Stimulated activated CD4-positive, alpha-beta T cell treated with anti-CD3 and anti-CD28 coated beads, Interleukin-1b, Interleukin-23, amount 100 ng/mL, for 24 hours (primary cell): Measurements from ENCODE around the gene WDR48.

Source experiments
- DNase-seq, 4 experiments: peaks; one replicate each; pipeline ENCODE4 v3.0.0-alpha.2; 2020; ENCODE audit warnings: low read depth in 4 of 4, low spot score in 1 of 4

WDR48 gene

DNA sequence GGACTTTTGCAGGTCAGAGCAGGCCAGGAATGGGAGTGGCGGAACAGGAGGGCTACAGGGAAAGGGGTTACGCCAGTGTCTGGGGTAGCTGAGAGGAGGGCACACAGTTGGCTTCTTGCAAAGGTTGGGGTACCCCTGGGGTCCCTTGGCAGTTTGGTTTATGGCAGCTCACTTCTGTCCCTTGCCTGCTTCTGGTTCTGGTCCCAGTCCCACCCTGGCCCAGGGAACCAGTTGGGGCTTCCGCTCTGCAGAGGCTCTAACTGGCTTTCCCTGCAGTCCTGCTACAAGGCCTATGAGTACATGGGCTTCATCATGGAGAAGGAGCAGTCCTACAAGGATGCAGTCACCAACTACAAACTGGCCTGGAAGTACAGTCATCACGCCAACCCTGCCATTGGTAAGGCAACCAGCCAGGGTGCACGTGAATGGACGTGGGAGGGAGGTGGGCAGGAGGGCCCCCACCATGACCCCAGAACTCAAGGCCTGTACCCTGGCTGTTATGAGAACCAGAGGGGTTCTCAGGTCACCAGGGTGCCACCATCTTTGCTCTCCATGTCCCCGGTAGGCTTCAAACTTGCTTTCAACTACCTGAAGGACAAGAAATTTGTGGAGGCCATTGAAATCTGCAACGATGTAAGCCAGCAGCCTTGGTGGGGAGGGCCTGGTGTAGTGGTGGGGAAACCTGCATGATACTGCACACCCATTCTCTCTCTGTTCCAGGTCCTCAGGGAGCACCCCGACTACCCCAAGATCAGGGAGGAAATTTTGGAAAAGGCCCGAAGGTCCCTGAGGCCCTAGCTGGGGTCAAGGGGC lies 86.4 kb downstream of the WDR48 start:
- no peak for DNase-seq

GRCh38 chr3:39138804-39139415 lies 87.1 kb downstream of the WDR48 start:
- no peak for DNase-seq

DNA sequence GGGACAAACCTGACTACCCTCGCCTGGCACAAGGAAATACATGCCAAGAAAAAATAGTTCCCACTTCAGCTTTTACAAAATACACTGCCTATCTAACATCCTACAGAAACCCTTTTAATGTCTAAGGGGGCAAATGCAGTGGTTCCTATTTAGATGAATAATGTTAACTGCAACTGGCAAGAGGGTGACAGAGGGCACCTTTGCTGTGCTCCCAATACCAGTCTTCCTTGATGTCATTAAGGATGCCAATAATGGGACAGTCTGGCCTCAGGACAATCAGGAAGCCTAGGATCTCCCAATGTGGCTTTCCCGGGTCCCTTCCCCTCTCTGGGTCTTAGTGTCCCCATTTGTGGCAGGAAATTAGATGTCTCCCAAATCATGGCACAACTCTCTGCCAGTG lies 87.6 kb downstream of the WDR48 start:
- no peak for DNase-seq

DNA sequence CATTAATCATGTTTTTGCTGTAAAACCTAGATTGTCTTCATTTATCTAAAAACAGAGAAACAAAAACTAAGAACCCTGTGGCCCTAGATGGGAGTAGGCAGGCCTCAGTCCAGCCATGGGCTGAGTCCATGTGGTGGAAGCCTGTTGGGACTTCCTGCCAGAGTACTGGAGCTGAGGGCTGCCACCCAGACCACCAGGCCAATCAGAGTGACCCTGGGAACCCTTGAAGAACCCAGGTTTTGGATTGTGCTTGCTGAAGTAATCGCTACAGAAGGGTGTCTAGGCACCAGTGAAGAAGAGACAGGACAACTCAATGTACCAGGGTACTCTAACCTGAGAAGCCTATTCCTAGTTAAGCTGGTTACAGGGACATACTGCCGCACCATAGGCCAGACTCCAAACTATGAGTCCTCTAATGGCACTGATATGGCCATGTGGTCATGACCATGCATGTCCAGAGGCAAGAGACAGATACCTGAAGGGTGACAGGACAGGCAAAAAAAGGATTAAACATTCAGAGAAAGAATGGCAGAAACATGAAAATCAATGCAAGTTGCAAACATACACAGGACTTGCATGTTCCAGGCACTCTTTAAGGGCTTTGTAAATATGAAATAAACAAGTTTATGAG lies 88.6 kb downstream of the WDR48 start:
- DNase-seq = no peak

- DNase-seq = no peak
Measured at GRCh38 chr3:39141171-39141995, 89.6 kb downstream of the WDR48 start.

DNA sequence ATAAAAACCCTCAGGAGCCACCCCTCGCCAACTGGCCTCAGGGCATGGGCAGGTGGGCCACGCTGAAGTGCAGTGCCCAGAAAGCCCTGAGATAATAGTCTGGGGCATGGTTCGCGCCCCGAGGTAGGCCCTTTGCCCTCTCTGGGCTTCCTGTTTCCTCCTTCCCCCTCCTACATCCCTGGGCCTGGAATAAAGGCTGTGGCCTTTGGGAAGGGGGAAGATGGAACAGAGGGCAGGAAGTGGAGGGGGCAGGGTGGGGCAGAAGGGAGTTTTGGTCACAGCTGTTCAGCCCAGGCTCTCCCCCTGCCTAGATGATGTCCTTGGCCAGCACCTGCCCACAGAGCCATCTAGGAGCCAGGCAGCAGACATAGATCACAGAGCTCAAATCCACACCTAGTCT lies 90.3 kb downstream of the WDR48 start:
- DNase-seq = no peak

DNA sequence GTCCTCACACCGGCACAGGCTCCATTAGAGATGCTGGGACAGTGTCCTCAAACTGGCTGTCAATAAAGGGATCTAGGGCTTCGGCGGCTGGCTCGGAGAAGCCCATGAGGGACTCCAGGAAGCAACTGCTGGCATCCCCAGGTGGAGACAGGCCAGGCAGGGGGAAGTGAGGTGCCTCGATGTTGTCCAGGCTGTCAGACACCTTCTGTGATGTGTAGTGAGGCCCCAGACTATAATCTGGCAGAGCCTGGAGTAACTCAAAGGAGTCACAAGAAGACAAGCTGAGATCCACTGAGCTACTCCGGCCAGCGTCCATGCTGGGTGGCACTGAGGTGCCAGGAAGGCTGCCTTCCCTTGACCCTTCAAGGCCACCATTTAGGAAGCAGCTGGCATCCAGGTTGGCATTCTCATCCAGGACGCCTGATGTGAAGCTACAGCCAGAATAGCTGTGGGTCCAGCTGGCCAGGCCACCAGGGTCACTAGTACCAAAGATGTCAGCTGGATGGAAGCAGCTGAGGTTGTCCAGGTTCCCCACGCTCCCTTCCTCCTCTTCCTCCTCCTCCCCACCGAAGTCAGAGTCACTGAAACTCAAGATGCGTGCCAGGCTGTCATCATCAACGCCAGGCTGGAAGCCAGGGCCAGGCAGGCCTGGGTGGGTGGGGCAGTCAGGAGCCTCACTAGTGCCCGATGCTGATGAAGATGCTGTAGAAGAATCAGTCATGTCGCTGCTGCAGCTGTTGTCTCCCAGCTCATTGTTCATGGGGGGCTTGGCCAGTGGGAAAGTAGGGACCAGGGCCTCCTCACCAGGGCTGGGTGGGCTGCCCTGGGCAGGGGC lies 91.5 kb downstream of the WDR48 start:
- no peak for DNase-seq

GRCh38 chr3:39144095-39144747 lies 92.4 kb downstream of the WDR48 start:
- no peak for DNase-seq

DNA sequence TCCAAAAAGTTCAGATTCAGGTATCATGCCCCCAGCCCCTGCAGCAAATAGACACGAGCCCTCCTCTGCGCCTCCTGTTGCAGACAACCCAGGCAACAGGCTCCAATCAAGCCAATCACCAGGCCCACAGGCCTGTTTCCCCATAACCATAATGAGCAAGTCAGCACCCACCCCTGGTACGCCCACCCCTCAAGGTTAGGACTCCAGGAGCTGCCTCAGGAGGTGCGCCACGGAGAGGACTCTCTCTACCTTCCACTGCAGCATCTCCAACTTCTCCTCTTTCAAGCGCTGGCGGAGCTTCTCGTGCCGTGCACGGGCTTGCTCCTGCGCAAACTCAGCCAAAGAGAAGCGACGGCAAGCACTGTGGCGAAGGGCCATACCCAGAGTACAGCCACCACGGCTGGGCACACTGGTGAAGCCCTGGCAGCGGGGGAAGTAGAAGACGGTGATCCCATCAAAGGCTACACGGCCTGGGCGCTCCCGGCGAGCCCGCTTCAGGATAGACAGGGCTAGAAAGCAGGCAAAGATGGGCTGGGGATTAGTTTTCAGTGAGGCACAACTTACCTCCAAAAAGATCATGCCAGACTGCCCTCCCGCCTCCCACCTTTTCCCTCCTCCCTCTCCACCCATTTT lies 93.0 kb downstream of the WDR48 start:
- DNase-seq = no peak

- DNase-seq = no peak
Measured at GRCh38 chr3:39146083-39146501, 94.3 kb downstream of the WDR48 start.
